Rectal smooth muscle tissue (tissue), 1 donor: ENCODE measurements around the gene MYCBP2.

Experiments used
- H3K27ac ChIP-seq: one replicate; pipeline ENCODE4 v1.7.0; 2013; ENCODE audit warnings: low read depth, low read length, inconsistent platforms
- H3K27me3 ChIP-seq: one replicate; pipeline ENCODE4 v1.7.0; 2013; ENCODE audit warnings: low read length; ENCODE audit not compliant: control insufficient read depth, insufficient read depth
- H3K36me3 ChIP-seq: one replicate; pipeline ENCODE4 v1.7.0; 2013; ENCODE audit warnings: low read length; ENCODE audit not compliant: control insufficient read depth, insufficient read depth
- H3K4me1 ChIP-seq: one replicate; pipeline ENCODE4 v1.7.0; 2013; ENCODE audit warnings: low read length; ENCODE audit not compliant: control insufficient read depth, insufficient read depth
- H3K4me3 ChIP-seq: one replicate; pipeline ENCODE4 v1.7.0; 2013; ENCODE audit warnings: low read length
- H3K9ac ChIP-seq: one replicate; pipeline ENCODE4 v1.7.0; 2013; ENCODE audit warnings: low read length

MYCBP2 gene

DNA sequence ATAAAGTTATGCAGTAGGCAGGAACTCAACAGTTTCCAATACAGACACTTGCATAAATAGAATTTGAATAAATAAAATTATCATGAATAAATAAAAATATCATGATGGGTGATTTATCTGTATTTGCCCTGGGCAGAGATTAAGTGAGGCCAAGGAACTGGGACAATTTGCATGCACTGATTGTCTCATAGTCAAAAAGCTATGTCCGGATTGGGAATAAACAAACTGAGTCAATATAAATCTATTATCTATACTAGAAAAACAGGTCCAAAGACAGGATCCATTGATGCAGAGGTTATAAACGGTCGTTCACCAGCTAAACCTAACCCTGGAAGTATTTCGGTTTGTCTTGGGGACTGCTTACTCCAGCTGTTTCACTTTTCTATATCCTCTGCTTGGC lies 273.7 kb downstream of the MYCBP2 start:
- Histone ChIP-seq H3K27me3 (no peaks in the 10 kb centered on the region), H3K27ac (no peak overlapping the region), H3K36me3 (peaks cover 12% of the 10 kb centered on the region), H3K4me3 (no peak overlapping the region), H3K9ac (no peak overlapping the region), H3K4me1 (no peaks in the 10 kb centered on the region)

- Histone ChIP-seq H3K36me3 (peaks cover 8% of the 10 kb centered on the region), H3K4me1 (no peaks in the 10 kb centered on the region), H3K4me3 (no peak overlapping the region), H3K27me3 (no peaks in the 10 kb centered on the region), H3K27ac (no peak overlapping the region), H3K9ac (no peak overlapping the region)
These were observed 278.2 kb downstream of the MYCBP2 start for GRCh38 chr13:77048681-77049080.

DNA sequence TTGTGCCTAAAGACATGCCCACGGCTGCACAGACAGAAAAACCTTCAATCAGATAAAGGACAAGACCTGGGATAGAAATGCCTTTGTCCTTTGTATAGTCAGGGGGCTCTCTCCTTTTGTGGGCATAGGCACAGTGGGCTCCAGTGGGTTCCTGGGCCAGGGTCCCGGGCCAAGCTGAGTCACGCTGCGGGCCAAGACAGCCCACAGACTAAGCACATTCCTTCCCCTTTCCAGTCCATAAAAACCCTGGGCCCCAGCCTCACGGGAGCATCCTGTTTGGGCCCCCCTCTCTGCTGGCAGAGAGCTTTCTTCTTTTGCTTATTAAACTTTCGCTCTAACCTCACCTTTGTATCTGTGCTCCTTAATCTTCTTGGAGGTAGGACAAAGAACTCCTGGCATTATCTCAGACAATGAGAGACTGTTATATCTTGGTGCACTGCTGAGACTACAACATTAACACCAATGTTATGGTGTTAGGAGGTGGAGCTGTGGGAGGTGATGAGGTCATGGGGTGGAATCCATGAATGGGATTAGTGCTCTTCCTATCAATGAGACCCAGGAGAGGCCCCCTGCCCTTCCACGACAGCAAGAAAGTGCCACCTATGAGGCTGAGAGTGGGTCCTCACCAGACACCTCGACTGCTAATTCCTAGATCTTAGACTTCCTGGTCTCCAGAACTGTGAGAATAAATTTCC lies 279.1 kb downstream of the MYCBP2 start:
- H3K36me3 ChIP-seq = peaks cover 6% of the 10 kb centered on the region
- H3K4me1 ChIP-seq = peaks cover 3% of the 10 kb centered on the region
- no peak overlapping the region for H3K9ac ChIP-seq
- H3K27me3 ChIP-seq = no peaks in the 10 kb centered on the region
- no peak overlapping the region for H3K4me3 ChIP-seq
- H3K27ac ChIP-seq = no peak overlapping the region

- Histone ChIP-seq H3K9ac (no peak overlapping the region), H3K4me3 (no peak overlapping the region), H3K36me3 (peaks cover 3% of the 10 kb centered on the region), H3K4me1 (peaks cover 8% of the 10 kb centered on the region), H3K27ac (peak overlapping the region; percentile 48), H3K27me3 (no peaks in the 10 kb centered on the region)
These were observed 284.2 kb downstream of the MYCBP2 start for GRCh38 chr13:77042566-77043177.

DNA sequence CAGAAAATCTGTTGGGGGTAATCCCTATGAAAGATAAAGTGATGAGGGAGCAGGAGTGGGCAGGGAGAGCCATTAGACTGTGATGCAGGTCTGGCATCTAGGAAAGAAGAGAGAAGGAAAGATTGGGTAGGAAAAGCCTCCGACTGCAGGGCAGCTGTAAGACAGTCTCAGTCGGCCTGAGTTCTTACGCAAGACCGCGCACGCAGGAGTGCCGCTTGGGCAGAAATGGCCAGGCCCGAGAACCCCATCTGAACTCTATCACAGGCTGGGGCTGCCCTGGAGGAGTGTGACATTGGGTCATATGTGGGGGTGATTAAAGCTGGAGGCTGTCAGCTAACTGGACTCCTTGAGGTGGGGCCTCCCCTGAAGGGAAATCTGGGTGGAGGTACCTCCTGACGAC lies 286.1 kb downstream of the MYCBP2 start:
- Histone ChIP-seq H3K4me1 (peaks cover 8% of the 10 kb centered on the region), H3K27me3 (no peaks in the 10 kb centered on the region), H3K4me3 (no peak overlapping the region), H3K27ac (no peak overlapping the region), H3K36me3 (peaks cover 3% of the 10 kb centered on the region), H3K9ac (no peak overlapping the region)

- H3K36me3 ChIP-seq = peaks cover under 1% of the 10 kb centered on the region
- no peaks in the 10 kb centered on the region for H3K27me3 ChIP-seq
- no peak overlapping the region for H3K27ac ChIP-seq
- no peak overlapping the region for H3K9ac ChIP-seq
- H3K4me1 ChIP-seq = peaks cover 8% of the 10 kb centered on the region
- no peak overlapping the region for H3K4me3 ChIP-seq
These were observed 286.8 kb downstream of the MYCBP2 start for GRCh38 chr13:77040076-77040475.

DNA sequence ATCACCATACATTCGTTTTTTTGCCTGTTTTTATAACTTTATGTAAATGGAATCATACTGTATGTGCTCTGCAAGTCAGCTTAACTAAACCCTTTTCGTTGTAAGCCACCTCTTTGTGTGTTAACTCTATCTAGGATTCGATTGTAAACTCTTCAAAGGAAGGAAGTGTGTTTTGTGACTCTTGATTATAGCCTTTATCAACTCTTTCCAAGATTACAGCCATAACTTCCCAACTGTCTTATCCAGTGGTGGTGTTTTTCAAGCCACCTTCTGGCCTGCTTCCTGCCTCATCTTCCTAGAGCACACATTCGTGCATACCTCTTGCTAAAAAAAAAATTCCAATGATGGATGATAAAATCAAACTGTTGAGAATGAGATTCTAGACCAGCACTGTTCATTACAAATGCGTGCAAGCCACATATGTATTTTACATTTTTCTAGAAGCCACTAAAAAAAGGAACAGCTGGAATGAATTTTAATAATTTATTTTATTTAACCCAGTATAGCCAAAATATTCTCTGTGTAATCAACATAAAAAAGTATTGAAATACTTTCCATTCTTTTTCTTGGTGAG lies 287.9 kb downstream of the MYCBP2 start:
- Histone ChIP-seq H3K4me1 (peaks cover 8% of the 10 kb centered on the region), H3K4me3 (no peak overlapping the region), H3K27ac (no peak overlapping the region), H3K9ac (no peak overlapping the region), H3K27me3 (no peaks in the 10 kb centered on the region), H3K36me3 (no peaks in the 10 kb centered on the region)

DNA sequence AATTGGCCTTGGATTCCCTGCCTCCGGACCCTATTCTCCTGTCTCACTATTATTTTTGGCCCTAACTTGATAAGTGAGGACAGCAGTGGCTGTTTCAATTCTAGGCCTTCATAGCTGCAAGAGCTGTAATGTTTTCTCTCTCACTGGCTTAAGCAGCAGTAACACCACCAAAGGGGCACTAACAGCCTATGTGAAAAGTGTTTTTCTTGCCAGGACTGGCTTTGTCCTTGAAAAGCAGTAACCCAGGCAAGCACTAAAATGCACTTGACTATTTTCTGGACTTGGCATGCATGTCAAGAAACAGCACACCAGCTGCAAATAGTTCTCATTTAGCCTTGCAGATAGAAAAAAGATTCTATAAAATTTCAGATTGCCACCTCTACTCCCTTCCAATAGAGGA lies 290.6 kb downstream of the MYCBP2 start:
- Histone ChIP-seq H3K27ac (no peak overlapping the region), H3K36me3 (no peaks in the 10 kb centered on the region), H3K27me3 (no peaks in the 10 kb centered on the region), H3K4me3 (no peak overlapping the region), H3K9ac (no peak overlapping the region), H3K4me1 (no peaks in the 10 kb centered on the region)

DNA sequence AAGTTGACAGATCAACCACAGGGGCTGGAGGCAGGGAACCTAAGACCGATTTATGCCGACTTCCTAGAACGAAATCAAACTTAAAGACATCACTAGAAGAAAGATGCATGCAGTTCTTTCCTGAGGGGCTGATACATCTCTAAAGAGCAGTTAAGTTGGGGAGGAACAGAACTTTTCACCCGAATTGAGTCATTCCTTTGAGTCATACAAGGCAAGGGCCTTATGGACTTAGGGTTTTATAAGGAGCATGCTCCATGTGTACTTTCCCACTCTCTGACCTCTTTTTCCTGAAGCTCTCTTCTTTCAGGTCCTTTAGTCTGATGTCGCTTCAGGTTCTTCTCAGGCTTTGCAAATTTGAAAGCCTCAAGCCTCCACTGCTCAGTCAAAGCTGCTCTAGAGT lies 292.0 kb downstream of the MYCBP2 start:
- Histone ChIP-seq H3K36me3 (no peaks in the 10 kb centered on the region), H3K27me3 (no peaks in the 10 kb centered on the region), H3K4me1 (no peaks in the 10 kb centered on the region), H3K27ac (no peak overlapping the region), H3K4me3 (no peak overlapping the region), H3K9ac (no peak overlapping the region)

- Histone ChIP-seq H3K27me3 (no peaks in the 10 kb centered on the region), H3K27ac (no peak overlapping the region), H3K4me3 (no peak overlapping the region), H3K9ac (no peak overlapping the region), H3K4me1 (no peaks in the 10 kb centered on the region), H3K36me3 (no peaks in the 10 kb centered on the region)
These were observed 293.1 kb downstream of the MYCBP2 start for GRCh38 chr13:77033717-77034302.

- Histone ChIP-seq H3K4me3 (no peak overlapping the region), H3K4me1 (peaks cover 5% of the 10 kb centered on the region), H3K27me3 (no peaks in the 10 kb centered on the region), H3K9ac (no peak overlapping the region), H3K36me3 (no peaks in the 10 kb centered on the region), H3K27ac (no peak overlapping the region)
These were observed 295.1 kb downstream of the MYCBP2 start for GRCh38 chr13:77031656-77032243.

DNA sequence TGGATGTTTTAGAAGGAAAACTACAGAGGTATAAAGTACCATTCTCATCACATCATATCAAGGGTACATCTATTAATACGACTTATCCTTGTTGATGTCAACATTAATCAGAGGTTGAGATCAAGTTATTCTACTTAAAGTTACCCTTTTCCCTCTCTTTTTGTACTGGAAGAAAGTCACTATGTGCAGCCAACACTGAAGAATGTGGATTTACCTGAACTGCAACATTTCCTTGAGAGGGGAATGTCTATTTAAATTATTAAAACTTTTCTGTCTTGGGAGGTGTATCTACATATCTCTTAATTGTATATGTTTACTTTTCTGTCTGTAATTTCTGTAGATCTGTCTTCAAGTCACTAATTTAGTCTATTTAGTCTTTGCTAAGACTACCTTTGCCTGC lies 297.5 kb downstream of the MYCBP2 start:
- Histone ChIP-seq H3K4me3 (no peak overlapping the region), H3K27me3 (no peaks in the 10 kb centered on the region), H3K9ac (no peak overlapping the region), H3K36me3 (no peaks in the 10 kb centered on the region), H3K4me1 (peaks cover 5% of the 10 kb centered on the region), H3K27ac (no peak overlapping the region)
